ENCODE results near the gene GTF2H3.

The GTF2H3 gene

GRCh38 chr12:123621619-123622530, 11.8 kb upstream of the GTF2H3 start:
- no peak overlapping the region for H3K27ac ChIP-seq
- peaks cover 92 to 100% (median 97%) of the 10 kb centered on the region in 11 experiments for H3K36me3 ChIP-seq
- H3K4me3 ChIP-seq, result no peak overlapping the region
- H3K4me1 ChIP-seq, result no peaks in the 10 kb centered on the region
- peak overlapping the region in 2 of 11 experiments; percentile 2; a peak in 1 of 22 replicates for H3K9ac ChIP-seq
- no peak for TF ChIP-seq Cebpa-rat (IDR thresholded peaks at IDR 0.05)
- H3K4me2 ChIP-seq, result no peak overlapping the region
- H4K20me1 ChIP-seq, result peaks cover 0 to 77% (median 40%) of the 10 kb centered on the region in 11 experiments; a peak in 17 of 22 replicates
- no peaks in the 10 kb centered on the region for H3K9me3 ChIP-seq (replicated peaks in 1 of 11)
- H3K27me3 ChIP-seq, result no peaks in the 10 kb centered on the region

DNA sequence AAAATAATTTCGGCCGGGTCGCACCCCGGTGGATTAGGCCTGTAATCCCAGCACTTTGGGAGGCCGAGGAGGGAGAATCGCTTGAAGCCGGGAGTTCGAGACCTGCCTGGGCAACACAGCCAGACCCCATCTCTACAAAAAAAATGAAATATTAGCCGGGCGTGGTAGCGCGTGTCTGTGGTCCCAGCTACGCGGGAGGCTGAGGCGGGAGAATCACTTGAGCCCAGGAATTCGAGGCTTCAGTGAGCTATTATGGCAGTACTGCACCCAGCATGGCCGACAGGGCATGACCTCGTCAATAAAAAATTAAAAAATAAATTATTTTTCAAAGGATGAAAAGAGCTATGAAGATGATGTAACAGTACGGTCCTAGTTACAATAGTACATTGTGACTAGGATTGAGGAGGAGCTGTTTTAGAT, 523 bp downstream of the GTF2H3 start:
- TF ChIP-seq Cebpa-rat (IDR thresholded peaks at IDR 0.05), result no peak
- no peaks in the 10 kb centered on the region for H3K27me3 ChIP-seq
- peaks cover 28 to 47% (median 39%) of the 10 kb centered on the region in 11 experiments for H3K36me3 ChIP-seq
- H4K20me1 ChIP-seq, result peaks cover 0 to 14% (median 0%) of the 10 kb centered on the region in 11 experiments; a peak in 2 of 22 replicates
- peak overlapping the region; percentile 61 to 91 (median 84) for H3K27ac ChIP-seq
- H3K9me3 ChIP-seq (replicated peaks in 1 of 11), result no peaks in the 10 kb centered on the region
- peak overlapping the region; percentile 85 to 96 (median 90) for H3K9ac ChIP-seq
- peaks cover 14 to 28% (median 20%) of the 10 kb centered on the region in 10 experiments for H3K4me1 ChIP-seq
- peak overlapping the region; percentile 79 to 94 (median 85) for H3K4me3 ChIP-seq
- H3K4me2 ChIP-seq, result peak overlapping the region; percentile 82 to 99 (median 93)

- no peak for TF ChIP-seq Cebpa-rat (IDR thresholded peaks at IDR 0.05)
- Histone ChIP-seq H3K27me3 (no peaks in the 10 kb centered on the region), H3K4me3 (no peak overlapping the region), H3K9ac (no peak overlapping the region), H3K27ac (no peak overlapping the region), H4K20me1 (0 out of 22 replicates have a peak, but pooled peaks cover 0 to 6% (median 0%) of the 10 kb centered on the region in 11 experiments), H3K36me3 (peaks cover 81 to 99% (median 94%) of the 10 kb centered on the region in 11 experiments), H3K4me1 (no peaks in the 10 kb centered on the region), H3K9me3 (replicated peaks in 1 of 11) (no peaks in the 10 kb centered on the region), H3K4me2 (no peak overlapping the region)
Measured at GRCh38 chr12:123643911-123644310, 10.3 kb downstream of the GTF2H3 start.

DNA sequence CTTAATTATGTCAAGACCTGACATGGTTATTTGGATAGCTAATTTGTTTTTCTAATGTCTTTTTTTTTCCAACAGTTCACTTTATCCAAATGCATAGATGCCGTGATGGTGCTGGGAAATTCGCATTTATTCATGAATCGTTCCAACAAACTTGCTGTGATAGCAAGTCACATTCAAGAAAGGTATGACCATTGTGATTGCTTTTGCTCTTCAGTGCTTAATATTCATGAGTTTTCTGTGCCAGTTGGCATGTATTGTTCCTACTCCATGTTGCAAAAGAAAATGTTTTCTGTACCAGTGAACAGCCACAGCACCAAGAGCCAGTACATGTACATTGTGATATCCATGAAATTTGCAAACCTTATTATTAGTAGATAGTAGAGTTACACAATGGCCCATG, 11.8 kb downstream of the GTF2H3 start:
- H3K9ac ChIP-seq, result no peak overlapping the region
- H3K27ac ChIP-seq, result no peak overlapping the region
- H3K4me2 ChIP-seq, result no peak overlapping the region
- H3K9me3 ChIP-seq (replicated peaks in 1 of 11), result no peaks in the 10 kb centered on the region
- no peak overlapping the region for H3K4me3 ChIP-seq
- no peak for TF ChIP-seq Cebpa-rat (IDR thresholded peaks at IDR 0.05)
- H4K20me1 ChIP-seq, result 0 out of 22 replicates have a peak, but pooled peaks cover 0 to 6% (median 0%) of the 10 kb centered on the region in 11 experiments
- peaks cover 87 to 100% (median 97%) of the 10 kb centered on the region in 11 experiments for H3K36me3 ChIP-seq
- H3K27me3 ChIP-seq, result no peaks in the 10 kb centered on the region
- H3K4me1 ChIP-seq, result no peaks in the 10 kb centered on the region

- peaks cover 87 to 100% (median 97%) of the 10 kb centered on the region in 11 experiments for H3K36me3 ChIP-seq
- no peaks in the 10 kb centered on the region for H3K27me3 ChIP-seq
- no peak overlapping the region for H3K4me2 ChIP-seq
- H3K9ac ChIP-seq, result no peak overlapping the region
- no peak for TF ChIP-seq Cebpa-rat (IDR thresholded peaks at IDR 0.05)
- H3K4me1 ChIP-seq, result no peaks in the 10 kb centered on the region
- no peak overlapping the region for H3K4me3 ChIP-seq
- H3K9me3 ChIP-seq (replicated peaks in 1 of 11), result no peaks in the 10 kb centered on the region
- 0 out of 22 replicates have a peak, but pooled peaks cover 0 to under 1% (median 0%) of the 10 kb centered on the region in 11 experiments for H4K20me1 ChIP-seq
- H3K27ac ChIP-seq, result no peak overlapping the region
Measured at GRCh38 chr12:123645878-123646277, 12.2 kb downstream of the GTF2H3 start.

DNA sequence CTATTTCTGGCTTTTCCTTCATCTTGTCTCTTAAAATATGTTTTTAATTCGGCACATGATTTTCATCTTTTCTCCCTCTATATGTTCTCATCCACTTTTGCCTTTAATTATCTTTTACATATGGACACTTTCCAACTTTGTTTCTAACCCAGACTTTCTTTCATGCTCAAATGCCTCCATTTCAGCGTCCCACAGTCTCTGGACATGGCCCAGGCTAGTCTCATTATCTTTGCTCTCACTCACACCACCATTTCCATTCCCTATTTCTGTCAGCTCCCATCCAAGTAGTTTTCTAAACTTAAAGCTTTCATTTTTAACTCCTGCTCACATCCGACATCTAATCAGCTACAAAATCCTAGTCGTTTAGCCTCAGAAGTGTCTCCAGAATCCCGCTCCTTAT, 14.8 kb downstream of the GTF2H3 start:
- no peaks in the 10 kb centered on the region for H3K9me3 ChIP-seq (replicated peaks in 1 of 11)
- peak overlapping the region in 1 of 11 experiments; percentile 22; a peak in 1 of 22 replicates for H3K9ac ChIP-seq
- no peak overlapping the region for H3K27ac ChIP-seq
- H3K4me2 ChIP-seq, result no peak overlapping the region
- no peak overlapping the region for H3K4me3 ChIP-seq
- TF ChIP-seq Cebpa-rat (IDR thresholded peaks at IDR 0.05), result no peak
- no peaks in the 10 kb centered on the region for H4K20me1 ChIP-seq
- H3K36me3 ChIP-seq, result peaks cover 89 to 100% (median 97%) of the 10 kb centered on the region in 11 experiments
- H3K4me1 ChIP-seq, result no peaks in the 10 kb centered on the region
- H3K27me3 ChIP-seq, result no peaks in the 10 kb centered on the region

DNA sequence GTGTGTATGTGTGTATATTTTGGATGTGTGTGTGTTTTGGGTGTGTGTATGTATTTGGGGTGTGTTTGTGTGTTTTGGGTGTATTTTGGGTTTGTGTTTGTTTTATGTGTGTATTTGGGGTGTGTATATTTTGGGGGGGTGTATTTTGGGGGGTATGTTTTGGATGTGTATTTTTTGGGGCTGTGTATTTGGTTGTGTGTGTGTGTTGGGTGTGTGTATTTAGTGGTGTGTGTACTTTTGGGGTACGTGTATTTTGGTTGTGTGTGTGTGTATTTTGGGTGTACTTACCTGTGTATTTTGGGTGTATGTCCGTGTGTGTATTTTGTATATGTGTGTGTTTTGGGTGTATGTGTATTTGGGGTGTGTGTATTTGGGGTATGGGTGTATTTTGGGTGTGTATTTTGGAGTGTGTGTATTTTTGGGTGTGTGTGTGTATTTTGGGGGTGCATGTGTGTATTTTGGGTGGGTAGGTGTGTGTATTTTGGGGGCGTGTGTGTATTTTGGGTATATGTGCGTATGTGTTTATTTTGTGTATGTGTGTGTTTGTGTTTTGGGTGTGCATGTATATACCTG, 20.6 kb downstream of the GTF2H3 start:
- peaks cover 71 to 99% (median 93%) of the 10 kb centered on the region in 11 experiments for H3K36me3 ChIP-seq
- H3K4me3 ChIP-seq, result no peak overlapping the region
- H4K20me1 ChIP-seq, result no peaks in the 10 kb centered on the region; a peak in 2 of 22 replicates
- TF ChIP-seq Cebpa-rat (IDR thresholded peaks at IDR 0.05), result no peak
- H3K4me2 ChIP-seq, result no peak overlapping the region
- H3K27me3 ChIP-seq, result no peaks in the 10 kb centered on the region
- H3K9me3 ChIP-seq (replicated peaks in 1 of 11), result no peaks in the 10 kb centered on the region
- H3K27ac ChIP-seq, result no peak overlapping the region
- H3K9ac ChIP-seq, result no peak overlapping the region
- peaks cover 0 to 15% (median 0%) of the 10 kb centered on the region in 10 experiments; a peak in 6 of 20 replicates for H3K4me1 ChIP-seq

DNA sequence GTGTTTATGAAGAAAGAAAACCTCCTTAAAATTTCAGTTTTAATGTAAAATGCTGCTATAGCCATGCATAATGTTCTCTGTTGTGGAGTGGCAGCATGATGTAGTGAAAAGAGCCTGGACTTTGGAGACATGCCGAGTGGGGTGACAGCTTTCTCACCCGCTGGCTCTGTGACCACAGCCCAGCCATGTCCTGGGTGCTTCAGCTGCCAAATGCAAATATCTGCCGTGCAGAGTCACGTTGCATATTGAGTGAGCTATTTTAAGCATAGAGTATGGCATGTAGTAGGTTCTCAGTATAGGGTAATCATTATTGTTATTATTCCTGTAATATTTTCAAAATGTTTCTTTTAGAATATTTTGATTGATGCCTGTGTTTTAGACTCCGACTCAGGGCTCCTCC, 21.8 kb downstream of the GTF2H3 start:
- Histone ChIP-seq H3K4me3 (no peak overlapping the region), H3K27me3 (no peaks in the 10 kb centered on the region), H3K36me3 (peaks cover 59 to 99% (median 93%) of the 10 kb centered on the region in 11 experiments), H3K4me1 (peaks cover 0 to 27% (median 0%) of the 10 kb centered on the region in 10 experiments; a peak in 6 of 20 replicates), H4K20me1 (no peaks in the 10 kb centered on the region; a peak in 2 of 22 replicates), H3K9ac (0 out of 22 replicates have a peak overlapping the region, but pooled peaks of 1 of the 11 experiments have one; percentile 25), H3K9me3 (replicated peaks in 1 of 11) (no peaks in the 10 kb centered on the region), H3K27ac (no peak overlapping the region), H3K4me2 (no peak overlapping the region)
- no peak for TF ChIP-seq Cebpa-rat (IDR thresholded peaks at IDR 0.05)

DNA sequence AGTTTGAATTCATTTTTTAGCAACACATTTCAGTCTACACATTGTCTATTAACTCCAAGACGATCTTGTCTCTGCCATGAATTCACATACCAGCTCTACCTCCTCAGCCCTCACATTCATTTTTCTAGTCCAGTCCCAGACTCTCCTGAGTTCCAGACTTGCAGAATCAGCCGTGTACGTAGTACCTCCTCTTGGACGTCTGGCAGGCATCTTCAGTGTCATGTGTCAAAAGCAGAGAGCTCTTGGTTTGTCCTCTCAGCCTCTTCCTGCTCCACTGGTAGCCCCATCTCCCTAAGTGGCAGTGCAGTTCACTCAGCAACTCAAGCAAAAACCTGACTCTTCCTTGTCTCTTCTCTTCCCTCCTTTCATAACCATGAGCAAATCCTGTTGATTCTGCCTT, 22.8 kb downstream of the GTF2H3 start:
- no peaks in the 10 kb centered on the region for H3K9me3 ChIP-seq (replicated peaks in 1 of 11)
- H3K36me3 ChIP-seq, result peaks cover 49 to 99% (median 93%) of the 10 kb centered on the region in 11 experiments
- no peak overlapping the region for H3K4me2 ChIP-seq

More for the DNA sequence above, 22.8 kb downstream of the GTF2H3 start:
- peaks cover 0 to 36% (median 0%) of the 10 kb centered on the region in 10 experiments; a peak in 7 of 20 replicates for H3K4me1 ChIP-seq
- no peak overlapping the region for H3K4me3 ChIP-seq
- no peaks in the 10 kb centered on the region for H3K27me3 ChIP-seq
- no peak for TF ChIP-seq Cebpa-rat (IDR thresholded peaks at IDR 0.05)
- H4K20me1 ChIP-seq, result no peaks in the 10 kb centered on the region; a peak in 2 of 22 replicates
- no peak overlapping the region for H3K9ac ChIP-seq
- no peak overlapping the region for H3K27ac ChIP-seq

All from BLaER1 treated with 17β-estradiol and CSF1 and Interleukin-3, amounts not matched to agents 10 nM and 100 nM (cell line).